Astrocyte of the cerebellum (primary cell): ENCODE measurements around the gene CTRB1.

Experiments used
- DNase-seq: peaks from one replicate; pipeline ENCODE4 v3.0.0-alpha.2; 2011; ENCODE audit warnings: low read depth
- H3K4me3 ChIP-seq: 2 replicates; pipeline ENCODE4 v1.5.1; 2011; ENCODE audit warnings: mild to moderate bottlenecking, low read depth, low read length, moderate library complexity
- in situ Hi-C: cut with HindIII; loops from 2 replicates; pipeline ENCODE4 v1.10.0; 2017; ENCODE audit warnings: low sequenced_read_pairs
- TF ChIP-seq, protein P1 (sequence below): IDR thresholded peaks from 2 replicates; pipeline ENCODE4 v1.5.1; 2012; ENCODE audit warnings: low read length, low read depth, moderate library complexity, mild to moderate bottlenecking; ENCODE audit errors: missing control alignments

Gene CTRB1

DNA sequence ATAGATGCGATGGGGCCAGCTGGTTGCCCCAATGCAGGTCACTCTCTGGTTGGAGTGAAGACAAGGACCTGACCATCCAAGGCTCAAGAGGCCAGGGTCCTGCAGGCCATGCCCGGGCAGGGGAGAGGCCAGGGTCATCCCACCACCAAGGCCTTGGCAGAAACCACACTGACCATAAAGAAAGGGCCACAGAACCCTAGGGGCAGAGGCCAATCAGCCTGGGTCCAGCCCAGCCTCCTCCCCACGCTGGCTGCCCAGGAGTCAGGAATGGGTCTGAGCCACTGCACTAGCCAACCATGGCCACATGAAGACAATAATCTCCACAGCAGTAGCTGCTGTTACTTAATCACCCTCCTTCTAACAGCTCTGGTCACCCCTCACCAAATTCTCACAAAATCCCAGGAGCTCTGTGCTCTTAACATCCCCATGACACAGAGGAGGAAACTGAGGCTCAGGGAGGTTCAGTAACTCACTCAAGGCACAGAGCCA, 42.8 kb downstream of the CTRB1 start:
- TF ChIP-seq, protein P1, sequence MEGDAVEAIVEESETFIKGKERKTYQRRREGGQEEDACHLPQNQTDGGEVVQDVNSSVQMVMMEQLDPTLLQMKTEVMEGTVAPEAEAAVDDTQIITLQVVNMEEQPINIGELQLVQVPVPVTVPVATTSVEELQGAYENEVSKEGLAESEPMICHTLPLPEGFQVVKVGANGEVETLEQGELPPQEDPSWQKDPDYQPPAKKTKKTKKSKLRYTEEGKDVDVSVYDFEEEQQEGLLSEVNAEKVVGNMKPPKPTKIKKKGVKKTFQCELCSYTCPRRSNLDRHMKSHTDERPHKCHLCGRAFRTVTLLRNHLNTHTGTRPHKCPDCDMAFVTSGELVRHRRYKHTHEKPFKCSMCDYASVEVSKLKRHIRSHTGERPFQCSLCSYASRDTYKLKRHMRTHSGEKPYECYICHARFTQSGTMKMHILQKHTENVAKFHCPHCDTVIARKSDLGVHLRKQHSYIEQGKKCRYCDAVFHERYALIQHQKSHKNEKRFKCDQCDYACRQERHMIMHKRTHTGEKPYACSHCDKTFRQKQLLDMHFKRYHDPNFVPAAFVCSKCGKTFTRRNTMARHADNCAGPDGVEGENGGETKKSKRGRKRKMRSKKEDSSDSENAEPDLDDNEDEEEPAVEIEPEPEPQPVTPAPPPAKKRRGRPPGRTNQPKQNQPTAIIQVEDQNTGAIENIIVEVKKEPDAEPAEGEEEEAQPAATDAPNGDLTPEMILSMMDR: no peak
- in situ Hi-C loops: no loop called here
- no peak for DNase-seq
- H3K4me3 ChIP-seq: no peak overlapping the region

DNA sequence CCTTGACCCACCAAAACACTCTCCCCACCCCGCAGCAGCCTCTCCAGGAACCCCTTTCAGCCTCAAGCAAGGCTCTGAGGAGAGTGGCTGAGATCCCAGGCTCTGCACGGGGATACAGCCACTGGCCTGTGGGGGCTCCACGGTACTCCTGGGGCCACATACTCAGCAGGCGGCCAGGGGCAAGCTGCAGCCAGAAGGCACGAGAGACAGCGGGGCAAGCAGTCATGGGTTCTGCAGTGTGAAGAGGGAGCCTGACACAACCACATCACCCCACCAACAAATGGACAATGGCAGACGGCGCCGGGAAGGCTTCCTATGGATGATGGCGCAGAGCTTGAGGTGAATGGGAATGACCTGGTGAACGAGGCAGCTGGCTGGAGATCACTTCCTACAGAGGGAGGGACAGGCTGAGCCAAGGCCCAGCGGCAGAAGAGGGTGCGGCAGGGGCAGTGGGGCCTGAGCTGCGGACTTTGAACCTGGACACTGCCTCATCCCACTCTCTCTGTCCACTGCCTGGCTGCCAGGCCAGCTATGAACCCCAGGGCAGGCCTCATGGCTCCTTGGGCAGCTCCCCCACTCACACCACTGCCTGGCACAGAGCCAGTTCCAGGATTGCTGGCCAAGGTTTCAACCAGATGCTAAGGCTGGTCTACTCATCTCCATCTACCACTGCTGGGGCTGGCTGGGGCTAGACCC, 43.5 kb downstream of the CTRB1 start:
- TF ChIP-seq, protein P1: no peak
- in situ Hi-C loops: no loop called here
- DNase-seq: no peak
- no peak overlapping the region for H3K4me3 ChIP-seq

DNA sequence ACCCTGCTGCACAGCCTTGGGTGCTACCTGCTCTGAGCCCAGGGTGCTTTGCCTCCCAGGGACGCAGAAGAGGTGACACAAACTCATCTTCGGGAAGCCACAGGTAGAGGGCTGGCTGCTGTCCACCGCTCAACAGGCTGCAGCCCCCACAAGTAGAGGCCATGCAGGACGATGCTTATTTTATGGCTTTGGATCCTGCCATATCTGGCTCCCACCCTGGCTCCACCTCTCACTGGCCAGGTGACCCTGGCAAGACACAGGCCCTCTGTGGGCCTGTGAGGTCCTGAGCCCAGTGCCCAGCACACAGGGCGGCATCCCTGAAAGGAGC, 44.0 kb downstream of the CTRB1 start:
- no peak for DNase-seq
- TF ChIP-seq, protein P1: no peak
- in situ Hi-C loops: no loop called here
- no peak overlapping the region for H3K4me3 ChIP-seq

DNA sequence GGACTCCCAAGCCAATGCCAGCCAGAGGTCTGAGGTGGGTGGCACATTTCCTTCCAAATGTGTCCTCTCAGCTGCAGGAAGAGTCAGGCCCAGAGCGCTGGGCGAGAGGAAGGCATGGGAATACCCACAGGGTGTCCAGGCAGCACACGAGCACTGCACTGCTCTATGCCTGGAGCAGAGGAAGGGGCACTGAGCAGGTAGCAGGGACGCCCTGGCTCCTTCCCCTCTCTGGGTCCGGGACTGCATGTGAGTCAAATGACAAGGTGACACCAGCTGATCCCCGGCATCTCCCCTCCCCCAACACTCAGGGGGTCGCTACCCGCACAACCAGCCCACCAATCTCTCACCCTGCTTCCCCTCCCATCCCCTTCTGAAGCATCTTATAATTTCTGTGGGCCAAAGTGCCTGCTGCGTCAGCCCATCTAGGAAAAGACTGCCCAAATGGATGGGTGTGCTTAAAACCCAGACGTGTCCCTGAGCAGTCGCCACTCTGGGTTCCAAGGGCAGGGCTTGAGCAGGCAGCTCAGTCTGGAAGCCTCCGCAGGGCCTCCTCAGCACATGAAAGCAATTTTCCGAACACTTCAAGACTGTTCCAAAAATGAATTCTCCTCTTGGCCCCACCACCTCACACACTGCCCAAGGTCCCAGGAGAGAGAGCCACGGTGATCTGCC, 44.6 kb downstream of the CTRB1 start:
- peak overlapping the region; percentile 98 for H3K4me3 ChIP-seq
- DNase-seq: no peak

DNA sequence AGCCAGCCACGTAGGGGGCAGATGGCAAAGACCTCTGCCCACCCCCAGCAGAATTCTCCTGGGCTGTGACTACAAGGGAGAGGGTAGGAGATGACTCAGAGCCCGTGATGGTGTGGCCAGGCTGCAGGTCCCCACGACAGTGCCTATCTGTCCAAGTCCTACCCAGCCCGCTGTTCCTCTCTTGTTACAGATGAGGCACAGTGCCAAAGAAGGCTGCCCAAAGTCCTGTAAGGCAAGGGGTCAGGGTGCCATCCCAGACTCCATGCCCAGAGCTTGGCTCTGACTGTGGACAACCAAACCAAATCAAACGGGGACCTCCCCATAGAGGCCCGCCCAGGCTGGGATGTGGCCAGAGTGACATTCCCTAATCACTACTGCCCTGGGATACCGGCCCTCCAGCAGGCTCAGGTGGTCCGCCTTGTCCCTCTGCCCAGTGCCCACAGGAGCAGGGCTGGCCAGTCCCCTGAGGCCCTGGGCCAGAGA, 45.2 kb downstream of the CTRB1 start:
- DNase-seq: no peak
- in situ Hi-C loops: no loop called here
- peak overlapping the region; percentile 98 for H3K4me3 ChIP-seq

More for the DNA sequence above, 44.6 kb downstream of the CTRB1 start:
- in situ Hi-C loops: no loop called here
- TF ChIP-seq, protein P1: no peak

DNA sequence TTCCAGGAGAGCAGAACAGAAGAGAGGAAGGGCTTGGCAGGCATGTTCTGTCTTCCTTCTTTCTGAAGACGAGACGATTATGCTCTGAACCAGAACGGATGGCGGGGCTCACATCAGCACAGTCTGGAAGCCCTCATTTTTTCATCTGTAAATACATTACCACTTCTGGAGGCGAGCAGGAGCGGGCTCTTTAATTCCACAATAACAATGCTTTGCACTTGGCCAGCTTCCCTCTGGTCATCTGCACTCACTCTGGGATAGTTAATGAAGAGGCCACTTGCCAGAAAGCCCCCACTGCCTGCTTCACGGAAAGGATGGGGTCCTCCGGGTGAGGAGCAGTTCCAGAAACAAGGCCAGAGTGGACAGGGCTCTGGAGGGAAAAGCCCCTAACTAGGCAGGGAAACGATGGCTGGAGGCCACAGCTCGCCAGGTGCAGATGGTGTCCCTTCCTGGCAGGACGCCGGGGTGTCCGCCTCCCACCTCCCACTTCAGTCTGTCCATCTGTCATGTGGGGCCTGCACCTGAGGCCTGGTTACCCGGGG, 45.7 kb downstream of the CTRB1 start:
- H3K4me3 ChIP-seq: peak overlapping the region; percentile 98
- no peak for DNase-seq
- in situ Hi-C loops: no loop called here

More for the DNA sequence above, 45.2 kb downstream of the CTRB1 start:
- TF ChIP-seq, protein P1: no peak

More for the DNA sequence above, 45.7 kb downstream of the CTRB1 start:
- TF ChIP-seq, protein P1: no peak
